Ramos (cell line): Measurements from ENCODE around the gene SLC16A2.
"Not testable (repeated sequence)": the region's sequence is repeated elsewhere in the genome, so short reads cannot be mapped to it uniquely, and the experiment has no call there.

Experiments
- in situ Hi-C: fragments of 300-500 bp; cut with MboI; formaldehyde crosslinking; loops from one replicate; pipeline ENCODE4 v1.14.3; 2022; ENCODE audit warnings: low sequenced_read_pairs; ENCODE audit not compliant: unreplicated experiment

Gene SLC16A2

GRCh38 chrX:74438764-74439163, 17.5 kb downstream of the SLC16A2 start:
- in situ Hi-C loops: no loop called here

- in situ Hi-C loops: no loop called here
Measured at GRCh38 chrX:74445099-74445498, 23.8 kb downstream of the SLC16A2 start.

GRCh38 chrX:74446876-74447275, 25.6 kb downstream of the SLC16A2 start:
- in situ Hi-C loops: no loop called here

DNA sequence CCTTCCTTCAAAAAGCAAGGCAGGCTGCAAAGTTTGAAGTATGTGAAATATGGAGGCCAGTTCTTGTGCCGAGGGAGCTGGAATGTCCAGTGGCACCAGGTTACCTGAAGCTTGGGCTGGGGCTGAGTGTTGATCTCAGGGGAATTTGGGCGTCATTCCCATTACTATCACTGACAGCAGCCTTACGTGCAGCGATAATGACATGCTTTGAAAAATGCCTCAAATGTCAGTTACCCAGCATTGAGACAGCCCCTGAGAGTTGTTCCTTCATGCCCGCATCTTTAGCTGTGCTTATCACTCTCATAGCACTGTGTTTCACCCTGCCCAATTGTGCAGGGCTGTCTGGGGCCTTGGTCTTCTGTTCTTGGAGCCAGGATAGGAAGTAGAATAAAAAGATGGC, 27.4 kb downstream of the SLC16A2 start:
- in situ Hi-C loops: no loop called here

- in situ Hi-C loops: no loop called here
Measured at GRCh38 chrX:74449322-74449936, 28.1 kb downstream of the SLC16A2 start.

- in situ Hi-C loops: no loop called here
Measured at GRCh38 chrX:74449937-74450330, 28.6 kb downstream of the SLC16A2 start.

- in situ Hi-C loops: no loop called here
Measured at GRCh38 chrX:74450803-74451449, 29.6 kb downstream of the SLC16A2 start.

GRCh38 chrX:74451450-74452198, 30.3 kb downstream of the SLC16A2 start:
- in situ Hi-C loops: no loop called here

DNA sequence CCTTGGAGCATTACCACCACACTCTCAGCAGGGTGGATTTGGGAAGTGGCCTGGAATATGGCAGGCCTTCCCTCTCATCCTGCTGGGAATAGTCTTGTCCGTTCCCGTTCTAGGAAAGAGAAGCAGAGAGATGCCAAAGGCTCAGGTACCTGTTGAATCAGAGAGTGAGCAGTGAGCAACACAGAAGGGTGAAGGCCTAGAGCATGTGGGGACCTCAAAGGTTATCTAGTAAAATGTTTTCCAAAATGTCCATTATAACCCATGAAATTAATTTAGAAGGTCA, 30.8 kb downstream of the SLC16A2 start:
- in situ Hi-C loops: no loop called here

DNA sequence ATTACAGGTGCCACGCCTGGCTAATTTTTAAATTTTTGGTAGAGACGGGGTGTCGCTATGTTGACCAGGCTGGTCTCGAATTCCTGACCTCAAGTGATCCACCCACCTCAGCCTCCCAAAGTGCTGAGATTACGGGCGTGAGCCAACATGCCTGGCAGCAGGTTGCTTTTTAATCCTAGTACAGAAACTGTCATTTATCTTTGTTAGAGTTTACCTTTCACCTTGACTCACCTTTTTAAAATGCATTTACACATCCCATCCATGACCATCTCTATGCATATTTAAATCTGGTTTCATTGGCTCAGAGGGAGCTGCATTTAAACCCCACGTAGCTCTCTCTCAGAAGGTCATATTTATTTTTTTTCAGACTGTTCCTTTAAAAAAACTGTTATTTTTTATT, 31.9 kb downstream of the SLC16A2 start:
- in situ Hi-C loops: no loop called here

GRCh38 chrX:74454233-74454632, 32.9 kb downstream of the SLC16A2 start:
- in situ Hi-C loops: not testable (repeated sequence)

- in situ Hi-C loops: no loop called here
Measured at GRCh38 chrX:74458736-74459135, 37.4 kb downstream of the SLC16A2 start.

GRCh38 chrX:74461384-74461783, 40.1 kb downstream of the SLC16A2 start:
- in situ Hi-C loops: no loop called here

- in situ Hi-C loops: no loop called here
Measured at GRCh38 chrX:74464722-74465121, 43.4 kb downstream of the SLC16A2 start.

- in situ Hi-C loops: no loop called here
Measured at GRCh38 chrX:74465424-74465823, 44.1 kb downstream of the SLC16A2 start.

DNA sequence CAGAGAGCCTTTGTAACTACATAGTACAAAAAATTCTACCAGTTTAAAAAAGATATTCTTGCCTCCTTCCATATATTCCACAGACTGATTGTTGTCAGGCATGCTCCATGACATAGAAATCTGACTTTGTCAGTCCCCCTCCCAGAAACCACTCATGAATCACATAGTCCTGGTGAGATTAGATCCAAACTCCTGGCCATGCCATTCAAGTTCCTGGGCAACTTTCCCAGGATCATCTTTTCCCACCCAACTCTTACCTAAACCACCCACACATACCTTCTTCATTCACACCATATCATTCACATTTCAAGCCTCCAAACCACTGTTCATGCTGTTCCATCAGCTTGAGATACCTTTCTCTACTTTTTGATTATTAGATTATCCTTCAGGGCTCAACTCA, 46.4 kb downstream of the SLC16A2 start:
- in situ Hi-C loops: no loop called here

GRCh38 chrX:74473116-74473515, 51.8 kb downstream of the SLC16A2 start:
- in situ Hi-C loops: not testable (repeated sequence)

DNA sequence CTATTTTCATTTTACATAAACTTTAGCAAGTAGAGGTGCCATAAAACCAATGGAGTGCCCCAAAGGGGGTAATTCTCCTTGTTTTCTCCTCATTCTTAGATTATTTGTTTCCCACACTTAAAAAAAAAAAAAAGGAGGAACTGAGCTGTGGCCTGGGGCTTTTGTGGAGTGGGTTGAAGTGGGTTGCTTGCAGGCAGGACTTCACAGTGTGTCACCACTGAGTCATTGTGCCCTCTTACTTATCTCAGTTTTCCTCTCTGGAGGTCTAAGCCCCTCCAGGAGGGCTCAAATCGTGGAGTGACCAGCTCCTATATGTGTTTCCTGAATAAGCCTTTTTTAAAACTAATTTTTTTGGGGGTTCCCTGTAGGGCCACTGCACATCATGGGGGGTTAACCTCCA, 69.0 kb downstream of the SLC16A2 start:
- in situ Hi-C loops: no loop called here

GRCh38 chrX:74492720-74493201, 71.5 kb downstream of the SLC16A2 start:
- in situ Hi-C loops: no loop called here

GRCh38 chrX:74493806-74494205, 72.5 kb downstream of the SLC16A2 start:
- in situ Hi-C loops: no loop called here

DNA sequence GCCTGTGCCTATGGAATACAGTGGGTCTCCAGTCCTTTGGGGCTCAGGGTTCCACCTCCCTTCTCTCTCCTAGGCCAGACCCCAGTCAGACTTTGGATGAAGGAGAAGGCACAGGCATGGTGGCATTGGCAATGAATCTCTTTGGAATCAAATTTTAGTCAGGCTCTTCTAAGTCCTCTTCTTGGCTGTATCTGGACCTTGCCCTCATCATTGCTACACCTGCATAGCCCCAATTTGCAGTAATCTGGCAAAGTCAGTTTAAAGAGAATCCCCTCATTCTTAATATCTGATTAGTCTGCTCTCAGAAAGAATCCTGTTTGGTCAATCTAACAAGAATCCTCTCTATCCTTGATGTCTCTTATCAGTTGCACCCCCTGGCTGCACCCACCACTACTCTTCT, 77.6 kb downstream of the SLC16A2 start:
- in situ Hi-C loops: no loop called here

- in situ Hi-C loops: no loop called here
Measured at GRCh38 chrX:74500067-74500466, 78.8 kb downstream of the SLC16A2 start.
